Osteoblast (primary cell): Measurements from ENCODE around the gene ELP1. TPM values are rescaled to one million over a fixed set of nuclear protein-coding genes. Genes with fewer than 3 reads are reported as not detected.
"Not testable (repeated sequence)": the region's sequence is repeated elsewhere in the genome, so short reads cannot be mapped to it uniquely, and the experiment has no call there.

Experiments
- DNase-seq: peaks from one replicate; pipeline ENCODE4 v3.0.0; 2011; ENCODE audit warnings: low spot score, mixed read lengths; ENCODE audit not compliant: insufficient read length; ENCODE audit errors: missing footprints
- H2AFZ ChIP-seq: 2 replicates; pipeline ENCODE4 v1.6.0; 2011; ENCODE audit warnings: mild to moderate bottlenecking, low read length
- H3K27ac ChIP-seq: 2 replicates; pipeline ENCODE4 v1.5.1; 2011; ENCODE audit warnings: mild to moderate bottlenecking, low read depth, low read length, moderate library complexity
- H3K27me3 ChIP-seq: 2 replicates; pipeline ENCODE4 v1.6.0; 2012; ENCODE audit warnings: mild to moderate bottlenecking, control low read depth, inconsistent platforms, low read length, moderate library complexity; ENCODE audit not compliant: insufficient read depth
- H3K36me3 ChIP-seq: 2 replicates; pipeline ENCODE4 v1.5.1; 2011; ENCODE audit warnings: mild to moderate bottlenecking, low read length, control low read depth, moderate library complexity; ENCODE audit not compliant: insufficient read depth
- H3K4me1 ChIP-seq: 2 replicates; pipeline ENCODE4 v1.5.1; 2011; ENCODE audit warnings: mild to moderate bottlenecking, low read length, control low read depth, moderate library complexity; ENCODE audit not compliant: insufficient read depth
- H3K4me2 ChIP-seq: 2 replicates; pipeline ENCODE4 v1.6.0; 2011; ENCODE audit warnings: mild to moderate bottlenecking, low read length; ENCODE audit not compliant: insufficient read depth
- H3K4me3 ChIP-seq: fragments of 200-600 bp; sonication (generic); 3 replicates; pipeline ENCODE4 v1.5.1; 2012; ENCODE audit warnings: mild to moderate bottlenecking, low read length, inconsistent platforms; ENCODE audit not compliant: insufficient read depth
- H3K79me2 ChIP-seq: 2 replicates; pipeline ENCODE4 v1.6.0; 2012; ENCODE audit warnings: mild to moderate bottlenecking, low read length, control low read depth, inconsistent platforms; ENCODE audit not compliant: insufficient read depth
- H3K9me3 ChIP-seq: 2 replicates; pipeline ENCODE4 v1.5.1; 2011; ENCODE audit warnings: low read depth, low read length, control low read depth
- H4K20me1 ChIP-seq: 2 replicates; pipeline ENCODE4 v1.6.0; 2012; ENCODE audit warnings: mild to moderate bottlenecking, low read length, control low read depth; ENCODE audit not compliant: insufficient read depth
- total RNA-seq: library from RNA; depleted of rRNA; stranded (reverse); fragments of >200 nt; gene quantifications from 2 replicates; pipeline ENCODE4 v1.2.3, GENCODE V29; 2012
- TF ChIP-seq, protein P1 (sequence below): IDR thresholded peaks from 2 replicates; pipeline ENCODE4 v1.5.1; 2011; ENCODE audit warnings: mild to moderate bottlenecking, low read depth, low read length, moderate library complexity; ENCODE audit errors: extremely low read depth

ELP1 gene
- total RNA-seq, 1 donor: 24.2 TPM

DNA sequence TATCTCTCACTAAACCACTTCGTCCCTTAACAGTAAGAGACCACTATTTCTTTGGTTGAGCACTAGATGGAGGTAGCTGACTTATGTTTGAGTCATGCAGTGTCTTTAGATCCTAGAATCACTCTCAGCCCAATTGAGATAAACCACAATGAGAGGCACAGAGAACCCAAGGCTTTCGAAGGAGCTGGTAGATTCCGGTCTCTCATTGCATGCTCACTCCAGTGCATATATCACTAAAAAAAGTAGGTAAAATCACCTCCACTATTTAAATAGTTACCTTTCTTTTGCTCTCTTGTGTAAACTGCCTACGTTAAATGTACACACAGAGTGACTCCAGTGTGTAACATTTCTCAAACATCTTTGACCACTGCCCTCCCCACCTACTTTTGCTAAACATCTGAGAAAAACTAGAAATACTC is 44.3 kb downstream of the ELP1 start:
- H3K4me1 ChIP-seq: peaks cover 10% of the 10 kb centered on the region
- no peaks in the 10 kb centered on the region for H3K79me2 ChIP-seq
- no peak overlapping the region for H2AFZ ChIP-seq
- H3K4me3 ChIP-seq: no peak overlapping the region
- no peak overlapping the region for H3K4me2 ChIP-seq
- H4K20me1 ChIP-seq: no peaks in the 10 kb centered on the region
- H3K27me3 ChIP-seq: no peaks in the 10 kb centered on the region
- TF ChIP-seq, protein P1, sequence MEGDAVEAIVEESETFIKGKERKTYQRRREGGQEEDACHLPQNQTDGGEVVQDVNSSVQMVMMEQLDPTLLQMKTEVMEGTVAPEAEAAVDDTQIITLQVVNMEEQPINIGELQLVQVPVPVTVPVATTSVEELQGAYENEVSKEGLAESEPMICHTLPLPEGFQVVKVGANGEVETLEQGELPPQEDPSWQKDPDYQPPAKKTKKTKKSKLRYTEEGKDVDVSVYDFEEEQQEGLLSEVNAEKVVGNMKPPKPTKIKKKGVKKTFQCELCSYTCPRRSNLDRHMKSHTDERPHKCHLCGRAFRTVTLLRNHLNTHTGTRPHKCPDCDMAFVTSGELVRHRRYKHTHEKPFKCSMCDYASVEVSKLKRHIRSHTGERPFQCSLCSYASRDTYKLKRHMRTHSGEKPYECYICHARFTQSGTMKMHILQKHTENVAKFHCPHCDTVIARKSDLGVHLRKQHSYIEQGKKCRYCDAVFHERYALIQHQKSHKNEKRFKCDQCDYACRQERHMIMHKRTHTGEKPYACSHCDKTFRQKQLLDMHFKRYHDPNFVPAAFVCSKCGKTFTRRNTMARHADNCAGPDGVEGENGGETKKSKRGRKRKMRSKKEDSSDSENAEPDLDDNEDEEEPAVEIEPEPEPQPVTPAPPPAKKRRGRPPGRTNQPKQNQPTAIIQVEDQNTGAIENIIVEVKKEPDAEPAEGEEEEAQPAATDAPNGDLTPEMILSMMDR: peak; percentile 44
- no peak for DNase-seq
- no peaks in the 10 kb centered on the region for H3K9me3 ChIP-seq
- H3K27ac ChIP-seq: no peak overlapping the region
- H3K36me3 ChIP-seq: peaks cover 65% of the 10 kb centered on the region

- Histone ChIP-seq H3K36me3 (peaks cover 43% of the 10 kb centered on the region), H3K4me1 (peaks cover 10% of the 10 kb centered on the region)
- not testable (repeated sequence) for H3K79me2 ChIP-seq, H3K9me3 ChIP-seq, DNase-seq, H3K27me3 ChIP-seq, H3K4me3 ChIP-seq, H2AFZ ChIP-seq, H4K20me1 ChIP-seq, H3K27ac ChIP-seq, H3K4me2 ChIP-seq
These were observed 47.2 kb downstream of the ELP1 start for GRCh38 chr9:108886594-108887271.

GRCh38 chr9:108885643-108886348 is 48.1 kb downstream of the ELP1 start:
- TF ChIP-seq, protein P1: no peak
- DNase-seq: no peak
- no peaks in the 10 kb centered on the region for H3K27me3 ChIP-seq
- peaks cover 39% of the 10 kb centered on the region for H3K36me3 ChIP-seq
- H3K4me1 ChIP-seq: peaks cover 10% of the 10 kb centered on the region
- H3K27ac ChIP-seq: no peak overlapping the region
- no peaks in the 10 kb centered on the region for H3K79me2 ChIP-seq
- H4K20me1 ChIP-seq: no peaks in the 10 kb centered on the region
- H3K4me2 ChIP-seq: no peak overlapping the region
- no peaks in the 10 kb centered on the region for H3K9me3 ChIP-seq
- no peak overlapping the region for H3K4me3 ChIP-seq
- no peak overlapping the region for H2AFZ ChIP-seq

- H3K4me1 ChIP-seq: peaks cover 10% of the 10 kb centered on the region
- no peak overlapping the region for H3K4me2 ChIP-seq
- H3K27ac ChIP-seq: no peak overlapping the region
- DNase-seq: no peak
- H3K27me3 ChIP-seq: no peaks in the 10 kb centered on the region
- no peaks in the 10 kb centered on the region for H4K20me1 ChIP-seq
- TF ChIP-seq, protein P1: no peak
- H3K4me3 ChIP-seq: no peak overlapping the region
- no peak overlapping the region for H2AFZ ChIP-seq
- no peaks in the 10 kb centered on the region for H3K9me3 ChIP-seq
- peaks cover 44% of the 10 kb centered on the region for H3K36me3 ChIP-seq
- no peaks in the 10 kb centered on the region for H3K79me2 ChIP-seq
These were observed 49.2 kb downstream of the ELP1 start for GRCh38 chr9:108884701-108885100.
